Ovary (tissue), 3 donors: ENCODE data around the gene RBM8A.

Source experiments
- CTCF ChIP-seq, 3 donors: fragments of 450-650 bp in 2 of 3; fragments of 200-600 bp in 1 of 3; IDR thresholded peaks; one replicate each; pipeline versions ENCODE4 v1.5.1 to v1.8.0; 2016 to 2022; ENCODE audit warnings: antibody characterized with exemption in 3 of 3, mild to moderate bottlenecking in 1 of 3
- EP300 ChIP-seq: sonication (generic); formaldehyde crosslinking; IDR thresholded peaks from one replicate; pipeline ENCODE4 v1.6.1; 2017; ENCODE audit warnings: antibody characterized with exemption
- donor health status: DM: no; HTN: no; CAD: no.

- TF ChIP-seq CTCF (IDR thresholded peaks at IDR 0.05) (no peak), EP300 (no peak)
Observed at GRCh38 chr1:145884675-145885074, 42.6 kb downstream of the RBM8A start.
